Measurements from ENCODE around the gene LBR.

DNA sequence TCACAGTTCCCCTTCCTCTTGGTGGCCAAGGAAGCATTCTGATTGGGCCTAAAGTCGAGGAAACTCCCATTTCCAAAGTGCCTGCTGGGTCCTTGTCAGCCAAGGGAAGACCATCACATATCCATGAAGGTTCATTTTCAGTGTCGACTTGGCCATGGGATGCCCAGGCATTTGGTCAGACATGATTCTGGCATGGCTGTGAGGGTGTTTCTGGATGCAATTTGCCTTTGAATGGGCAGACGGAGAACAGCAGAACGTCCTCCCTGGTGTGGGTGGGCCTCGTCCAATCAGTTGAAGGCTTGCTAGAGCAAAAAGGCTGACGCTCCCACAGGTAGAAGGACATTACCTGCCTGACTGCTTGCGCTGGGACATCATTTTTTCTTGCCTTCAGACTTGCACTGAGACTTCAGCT is 48.3 kb upstream of the LBR start:
- no peak for TF ChIP-seq POLR2A (IDR thresholded peaks at IDR 0.05)
- no peak for TF ChIP-seq EP300 (IDR thresholded peaks at IDR 0.05)
- TF ChIP-seq, protein P1, sequence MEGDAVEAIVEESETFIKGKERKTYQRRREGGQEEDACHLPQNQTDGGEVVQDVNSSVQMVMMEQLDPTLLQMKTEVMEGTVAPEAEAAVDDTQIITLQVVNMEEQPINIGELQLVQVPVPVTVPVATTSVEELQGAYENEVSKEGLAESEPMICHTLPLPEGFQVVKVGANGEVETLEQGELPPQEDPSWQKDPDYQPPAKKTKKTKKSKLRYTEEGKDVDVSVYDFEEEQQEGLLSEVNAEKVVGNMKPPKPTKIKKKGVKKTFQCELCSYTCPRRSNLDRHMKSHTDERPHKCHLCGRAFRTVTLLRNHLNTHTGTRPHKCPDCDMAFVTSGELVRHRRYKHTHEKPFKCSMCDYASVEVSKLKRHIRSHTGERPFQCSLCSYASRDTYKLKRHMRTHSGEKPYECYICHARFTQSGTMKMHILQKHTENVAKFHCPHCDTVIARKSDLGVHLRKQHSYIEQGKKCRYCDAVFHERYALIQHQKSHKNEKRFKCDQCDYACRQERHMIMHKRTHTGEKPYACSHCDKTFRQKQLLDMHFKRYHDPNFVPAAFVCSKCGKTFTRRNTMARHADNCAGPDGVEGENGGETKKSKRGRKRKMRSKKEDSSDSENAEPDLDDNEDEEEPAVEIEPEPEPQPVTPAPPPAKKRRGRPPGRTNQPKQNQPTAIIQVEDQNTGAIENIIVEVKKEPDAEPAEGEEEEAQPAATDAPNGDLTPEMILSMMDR (IDR thresholded peaks at IDR 0.05), result no peak
- TF ChIP-seq POLR2AphosphoS5 (IDR thresholded peaks at IDR 0.05), result no peak

All from suprapubic skin (tissue), 4 donors.